IMR-90 (cell line): Measurements from ENCODE around the gene ERVFRD-1. TPM values are rescaled to one million over a fixed set of nuclear protein-coding genes. Genes with fewer than 3 reads are reported as not detected.

Experiments
- ATAC-seq: fragments of 200-7000 bp; cut with Tn5 transposase; 2 replicates; pipeline ENCODE4 v1.9.1; 2020; ENCODE audit warnings: low read depth, mild to moderate bottlenecking, moderate library complexity
- BruUV-seq: library from RNA; stranded (reverse); fragments of 400-500 nt; replicated peaks from 2 replicates; lab custom pipeline; 2021; lab: Mats Ljungman, UMichigan
- CTCF ChIA-PET: fragments of 300-600 bp; formaldehyde crosslinking; extraction: SDS; loops from one replicate; lab custom pipeline; 2021; ENCODE audit warnings: antibody characterized with exemption; lab: Yijun Ruan, JAX
- POLR2A ChIA-PET: fragments of 300-600 bp; sonication (Branson Sonifier 250); formaldehyde crosslinking; loops from one replicate; lab custom pipeline; 2022; ENCODE audit warnings: antibody characterized with exemption; ENCODE audit not compliant: unreplicated experiment; lab: Charles Lee
- DNase-seq: peaks from one replicate; pipeline ENCODE4 v3.0.0; 2013
- H2AFZ ChIP-seq: replicated peaks from 2 replicates; pipeline ENCODE3; 2013; ENCODE audit warnings: low read length, mild to moderate bottlenecking; ENCODE audit not compliant: poor library complexity
- H2AK5ac ChIP-seq: 2 replicates; pipeline ENCODE4 v1.6.1; 2013; ENCODE audit warnings: low read depth, low read length, inconsistent platforms
- H2AK9ac ChIP-seq: replicated peaks from 2 replicates; pipeline ENCODE3; 2013; ENCODE audit warnings: mild to moderate bottlenecking, low read depth, low read length, moderate library complexity; ENCODE audit not compliant: poor library complexity
- H2BK120ac ChIP-seq: 2 replicates; pipeline ENCODE4 v1.6.1; 2013; ENCODE audit warnings: low read depth, low read length, inconsistent platforms
- H2BK15ac ChIP-seq: 3 replicates; pipeline ENCODE4 v1.6.1; 2013; ENCODE audit warnings: low read depth, low read length, inconsistent platforms
- H2BK20ac ChIP-seq: 2 replicates; pipeline ENCODE4 v1.6.1; 2013; ENCODE audit warnings: low read depth, mild to moderate bottlenecking, inconsistent platforms, low read length, moderate library complexity
- H2BK5ac ChIP-seq: 2 replicates; pipeline ENCODE4 v1.6.1; 2013; ENCODE audit warnings: mild to moderate bottlenecking, low read depth, low read length, inconsistent platforms; ENCODE audit not compliant: poor library complexity, severe bottlenecking
- H3K14ac ChIP-seq: replicated peaks from 2 replicates; pipeline ENCODE4 v1.6.1; 2013; ENCODE audit warnings: low read depth, low read length, inconsistent platforms
- H3K18ac ChIP-seq: 2 replicates; pipeline ENCODE4 v1.6.1; 2013; ENCODE audit warnings: low read depth, low read length, control low read depth
- H3K23ac ChIP-seq: 2 replicates; pipeline ENCODE4 v1.6.1; 2013; ENCODE audit warnings: low read depth, low read length, inconsistent platforms
- H3K27ac ChIP-seq: 2 replicates; pipeline ENCODE4 v1.5.1; 2013; ENCODE audit warnings: mild to moderate bottlenecking, control low read depth, low read length; ENCODE audit not compliant: insufficient read depth
- H3K27me3 ChIP-seq: 2 replicates; pipeline ENCODE4 v1.6.1; 2013; ENCODE audit warnings: low read length; ENCODE audit not compliant: control insufficient read depth, insufficient read depth
- H3K36me3 ChIP-seq: 2 replicates; pipeline ENCODE4 v1.6.1; 2013; ENCODE audit warnings: low read length, mixed read lengths; ENCODE audit not compliant: control insufficient read depth, insufficient read depth
- H3K4ac ChIP-seq: 2 replicates; pipeline ENCODE4 v1.6.1; 2013; ENCODE audit warnings: low read depth, low read length, inconsistent platforms
- H3K4me1 ChIP-seq: 2 replicates; pipeline ENCODE4 v1.6.1; 2013; ENCODE audit warnings: low read length, mixed read lengths; ENCODE audit not compliant: control insufficient read depth, insufficient read depth
- H3K4me2 ChIP-seq: 2 replicates; pipeline ENCODE4 v1.6.1; 2013; ENCODE audit warnings: low read depth, mild to moderate bottlenecking, control low read depth, low read length, moderate library complexity
- H3K4me3 ChIP-seq: 2 replicates; pipeline ENCODE4 v1.5.1; 2013; ENCODE audit warnings: low read depth, mild to moderate bottlenecking, control low read depth, low read length, moderate library complexity; ENCODE audit not compliant: insufficient read depth
- H3K56ac ChIP-seq: 2 replicates; pipeline ENCODE4 v1.6.1; 2013; ENCODE audit warnings: low read length, inconsistent platforms; ENCODE audit not compliant: insufficient read depth; ENCODE audit errors: extremely low read depth
- H3K79me1 ChIP-seq, 2 experiments: 2 replicates each; pipeline ENCODE4 v1.6.1; 2013; ENCODE audit warnings: low read length in 2 of 2, inconsistent platforms in 1 of 2, low read depth in 1 of 2
- H3K9ac ChIP-seq: 2 replicates; pipeline ENCODE4 v1.6.1; 2013; ENCODE audit warnings: low read depth, low read length, control low read depth
- H3K9me1 ChIP-seq: 2 replicates; pipeline ENCODE4 v1.6.1; 2013; ENCODE audit warnings: low read length, inconsistent platforms; ENCODE audit not compliant: insufficient read depth
- H3K9me3 ChIP-seq: 2 replicates; pipeline ENCODE4 v1.6.1; 2013; ENCODE audit warnings: low read length; ENCODE audit not compliant: control insufficient read depth, insufficient read depth
- H4K20me1 ChIP-seq: 2 replicates; pipeline ENCODE4 v1.6.1; 2013; ENCODE audit warnings: low read length, inconsistent platforms; ENCODE audit not compliant: insufficient read depth
- H4K5ac ChIP-seq: 2 replicates; pipeline ENCODE4 v1.6.1; 2013; ENCODE audit warnings: mild to moderate bottlenecking, low read depth, low read length, control low read depth
- H4K8ac ChIP-seq, 2 experiments: 2 replicates each; pipeline ENCODE4 v1.6.1; 2013; ENCODE audit warnings: low read depth in 2 of 2, low read length in 2 of 2, control low read depth in 1 of 2, inconsistent platforms in 1 of 2
- H4K91ac ChIP-seq: 2 replicates; pipeline ENCODE4 v1.6.1; 2013; ENCODE audit warnings: low read depth, low read length, inconsistent platforms; ENCODE audit not compliant: insufficient read depth
- BHLHE40 ChIP-seq: fragments of 150-350 bp; IDR thresholded peaks from 2 replicates; pipeline ENCODE4 v1.6.1; 2016; ENCODE audit warnings: mild to moderate bottlenecking, low read depth, low read length
- CEBPB ChIP-seq: IDR thresholded peaks from 2 replicates; pipeline ENCODE4 v1.6.1; 2012; ENCODE audit warnings: low read depth, low read length, improper control_type of control experiment
- MAZ ChIP-seq: IDR thresholded peaks from 2 replicates; pipeline ENCODE4 v1.6.1; 2012; ENCODE audit warnings: low read depth, mild to moderate bottlenecking, low read length, improper control_type of control experiment, moderate library complexity, borderline replicate concordance
- MXI1 ChIP-seq: IDR thresholded peaks from 2 replicates; pipeline ENCODE4 v1.6.1; 2012; ENCODE audit warnings: low read depth, mild to moderate bottlenecking, low read length, moderate library complexity, borderline replicate concordance
- POLR2A ChIP-seq: IDR thresholded peaks from 2 replicates; pipeline ENCODE4 v1.6.1; 2012; ENCODE audit warnings: mild to moderate bottlenecking, low read depth, low read length
- WGBS, 2 experiments: methylation state at CpG; one replicate each; pipeline versions ENCODE4 v1.1.5 to v1.1.7; 2013; ENCODE audit warnings: missing lambda C conversion rate in 2 of 2; ENCODE audit not compliant: insufficient read length in 1 of 2; ENCODE audit errors: extremely low coverage in 2 of 2; 5-methylcytosine and 5-hydroxymethylcytosine counted together
- dilution Hi-C: fragments of 300-500 bp; cut with HindIII; formaldehyde crosslinking; loops from one replicate; pipeline ENCODE4 v1.14.3; 2018; ENCODE audit warnings: low sequenced_read_pairs; ENCODE audit not compliant: unreplicated experiment
- in situ Hi-C: fragments of 300-500 bp; cut with MboI; formaldehyde crosslinking; loops from 3 replicates; pipeline ENCODE4 v1.14.3; 2019; ENCODE audit warnings: low sequenced_read_pairs, inconsistent platforms, mixed read lengths
- intact Hi-C: fragments of 100-400 bp; cut with micrococcal nuclease; formaldehyde crosslinking; loops from 2 replicates; pipeline ENCODE4 v1.10.0; 2022
- polyA plus RNA-seq, 3 experiments: library from polyadenylated mRNA; depleted of rRNA; stranded (reverse); fragments of >200 nt; gene quantifications; 2 replicates each; pipeline ENCODE4 v1.2.3, GENCODE V29; 2012; ENCODE audit warnings: low replicate concordance in 1 of 3
- total RNA-seq: library from RNA; depleted of rRNA; stranded (reverse); fragments of >200 nt; gene quantifications from 2 replicates; pipeline ENCODE4 v1.2.3, GENCODE V29; 2012
- TF ChIP-seq, protein P1 (sequence below): fragments of 150-350 bp; IDR thresholded peaks from 2 replicates; pipeline ENCODE4 v1.6.1; 2016; ENCODE audit warnings: low read depth, mild to moderate bottlenecking, low read length, moderate library complexity, borderline replicate concordance

ERVFRD-1 gene
- total and polyA plus RNA-seq, 2 of the 4 experiments (the other 2 are of a cell fraction) = not detected

DNA sequence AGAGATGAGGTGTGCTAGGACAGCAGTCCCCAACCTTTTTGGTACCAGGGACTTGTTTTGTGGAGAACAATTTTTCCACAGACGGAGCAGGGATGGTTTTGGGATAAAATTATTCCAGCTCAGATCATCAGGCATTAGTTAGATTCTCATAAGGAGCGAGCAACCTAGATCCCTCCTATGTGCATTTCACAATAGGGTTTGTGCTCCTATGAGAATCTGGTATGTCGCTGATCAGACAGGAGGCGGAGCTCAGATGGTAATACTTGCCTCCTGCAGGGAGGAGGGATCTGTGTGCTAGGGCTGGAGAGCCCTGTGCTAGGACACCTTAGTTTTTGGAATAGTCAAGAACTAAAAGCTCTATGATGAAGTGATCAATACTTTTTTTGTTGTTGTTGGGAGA, 15.4 kb downstream of the ERVFRD-1 start:
- BruUV-seq = no TSS peak
- Histone ChIP-seq H3K18ac (no peak overlapping the region), H3K4ac (no peak overlapping the region), H2AK9ac (peak overlapping the region; percentile 7), H3K27ac (no peak overlapping the region), H3K9me3 (peaks cover 3% of the 10 kb centered on the region; the same call in 1 of the 2 replicates), H3K9ac (no peak overlapping the region), H3K23ac (no peak overlapping the region; the same call in 1 of the 2 replicates), H3K79me1 (peaks cover 12 to 37% of the 10 kb centered on the region in 2 experiments; a peak in 3 of 4 replicates), H2AK5ac (no peak overlapping the region), H3K4me1 (peaks cover 3% of the 10 kb centered on the region; the same call in 1 of the 2 replicates), H3K4me2 (peak overlapping the region; percentile 97), H4K91ac (no peak overlapping the region), H2BK120ac (no peak overlapping the region), H3K36me3 (no peaks in the 10 kb centered on the region; the same call in 1 of the 2 replicates), H2BK15ac (no peak overlapping the region), H2BK5ac (no peak overlapping the region), H3K4me3 (no peak overlapping the region), H3K9me1 (no peaks in the 10 kb centered on the region), H3K56ac (0 out of 2 replicates have a peak overlapping the region, but pooled peaks have one; percentile 6), H3K14ac (no peak overlapping the region), H2BK20ac (no peak overlapping the region), H2AFZ (no peak overlapping the region), H4K8ac (no peak overlapping the region), H4K5ac (no peak overlapping the region), H4K20me1 (peaks cover 17% of the 10 kb centered on the region; the same call in 1 of the 2 replicates), H3K27me3 (no peaks in the 10 kb centered on the region)
- WGBS, 2 experiments = no CpG with 5 or more reads among the region's 4 CpGs
- ATAC-seq (no peak), DNase-seq (peak; percentile 80)
- TF ChIP-seq POLR2A (no peak), MAZ (no peak), BHLHE40 (no peak), MXI1 (no peak), CEBPB (peak; percentile 89)
- TF ChIP-seq, protein P1, sequence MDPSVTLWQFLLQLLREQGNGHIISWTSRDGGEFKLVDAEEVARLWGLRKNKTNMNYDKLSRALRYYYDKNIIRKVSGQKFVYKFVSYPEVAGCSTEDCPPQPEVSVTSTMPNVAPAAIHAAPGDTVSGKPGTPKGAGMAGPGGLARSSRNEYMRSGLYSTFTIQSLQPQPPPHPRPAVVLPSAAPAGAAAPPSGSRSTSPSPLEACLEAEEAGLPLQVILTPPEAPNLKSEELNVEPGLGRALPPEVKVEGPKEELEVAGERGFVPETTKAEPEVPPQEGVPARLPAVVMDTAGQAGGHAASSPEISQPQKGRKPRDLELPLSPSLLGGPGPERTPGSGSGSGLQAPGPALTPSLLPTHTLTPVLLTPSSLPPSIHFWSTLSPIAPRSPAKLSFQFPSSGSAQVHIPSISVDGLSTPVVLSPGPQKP = no peak
- CTCF ChIA-PET = no interaction called here
- intact Hi-C loops (no loop called here), dilution Hi-C loops (no loop called here), in situ Hi-C loops (no loop called here)
- POLR2A ChIA-PET = no interaction called here
